RKO (cell line): ENCODE measurements around the gene LATS2.

ENCODE experiments used
- DNase-seq: peaks from one replicate; pipeline ENCODE4 v3.0.0-alpha.2; 2016; ENCODE audit warnings: low spot score

Gene LATS2

DNA sequence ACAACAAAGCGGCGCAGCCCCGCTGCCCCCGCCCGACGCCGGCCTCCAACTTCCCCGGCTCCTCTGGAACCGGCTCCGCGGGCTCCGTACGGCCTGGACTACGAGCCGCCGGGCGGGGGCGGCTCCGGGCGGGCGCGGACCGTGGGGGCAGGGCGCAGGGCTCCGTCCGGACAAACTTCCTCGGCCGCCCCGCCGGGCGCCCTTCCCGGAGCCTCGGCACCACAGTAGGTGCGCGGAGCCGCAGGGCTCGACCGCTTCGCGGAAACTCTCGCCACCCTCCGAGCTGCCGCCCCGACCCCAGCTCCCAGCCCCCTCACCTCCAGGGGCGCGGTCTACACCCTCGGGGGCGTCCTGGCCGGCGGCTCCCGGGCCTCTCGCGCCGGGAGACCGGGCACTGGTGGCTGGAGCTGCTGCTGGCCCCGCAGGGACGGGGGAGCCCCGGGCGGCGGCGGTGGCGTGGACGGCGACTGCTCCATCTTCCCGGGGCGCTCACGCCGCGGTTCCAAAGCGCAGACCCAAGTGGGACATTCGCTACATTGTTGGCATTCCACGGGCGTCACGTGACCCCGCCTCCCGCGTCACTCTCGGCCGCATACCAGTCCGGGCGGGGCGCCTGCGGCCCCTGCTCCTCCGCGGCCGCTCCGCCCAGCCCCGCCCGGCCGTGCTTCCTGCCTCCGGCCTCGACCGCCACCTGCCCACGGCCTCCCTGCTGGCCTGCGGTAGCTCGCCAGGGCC lies at the start of gene LATS2:
Gene LATS2 (minus strand): TSS at position 558 of the 735 bp plus-strand sequence. CDS start 15,560 bp downstream, outside the sequence.
- DNase-seq: peak; percentile 91

DNA sequence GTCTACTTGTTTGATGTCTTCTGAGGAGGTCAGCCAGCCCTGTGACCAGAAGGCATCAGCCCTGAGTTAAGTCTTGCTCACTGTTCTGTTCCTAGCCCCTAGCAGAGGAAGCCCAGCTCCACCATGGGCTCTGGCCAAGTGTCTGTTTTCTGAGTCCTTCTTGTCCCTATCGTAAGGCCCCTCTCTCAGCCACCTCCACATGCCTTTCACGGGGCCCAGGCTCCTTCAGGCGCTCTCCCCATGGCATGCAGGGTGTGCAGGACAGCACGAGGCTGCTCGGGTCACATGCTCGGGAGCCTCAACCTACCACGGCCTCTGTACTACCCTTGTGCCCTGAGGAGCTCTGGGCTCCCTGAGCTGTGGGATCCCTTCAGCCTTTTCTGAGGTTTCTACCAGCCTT lies 47.8 kb upstream of the LATS2 start:
- DNase-seq: no peak

DNA sequence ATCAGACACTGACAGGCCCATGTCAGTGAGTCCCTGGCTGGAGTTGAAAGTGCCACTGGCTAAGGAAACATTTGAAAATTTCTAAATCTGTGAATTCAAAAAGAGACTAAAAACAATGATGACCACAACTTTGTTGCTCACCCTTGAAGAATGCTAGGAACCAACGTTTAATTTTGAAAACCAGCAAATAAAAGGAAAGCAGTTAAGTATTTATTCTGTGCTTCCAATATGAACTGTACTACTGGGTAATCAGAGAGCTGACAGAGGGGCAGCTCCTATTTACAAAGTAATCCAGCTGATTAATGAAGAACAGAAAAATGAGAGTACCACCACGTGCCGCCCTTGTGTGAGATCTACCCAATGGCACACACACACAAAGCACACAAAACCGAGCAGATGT lies 44.7 kb upstream of the LATS2 start:
- DNase-seq: no peak

DNA sequence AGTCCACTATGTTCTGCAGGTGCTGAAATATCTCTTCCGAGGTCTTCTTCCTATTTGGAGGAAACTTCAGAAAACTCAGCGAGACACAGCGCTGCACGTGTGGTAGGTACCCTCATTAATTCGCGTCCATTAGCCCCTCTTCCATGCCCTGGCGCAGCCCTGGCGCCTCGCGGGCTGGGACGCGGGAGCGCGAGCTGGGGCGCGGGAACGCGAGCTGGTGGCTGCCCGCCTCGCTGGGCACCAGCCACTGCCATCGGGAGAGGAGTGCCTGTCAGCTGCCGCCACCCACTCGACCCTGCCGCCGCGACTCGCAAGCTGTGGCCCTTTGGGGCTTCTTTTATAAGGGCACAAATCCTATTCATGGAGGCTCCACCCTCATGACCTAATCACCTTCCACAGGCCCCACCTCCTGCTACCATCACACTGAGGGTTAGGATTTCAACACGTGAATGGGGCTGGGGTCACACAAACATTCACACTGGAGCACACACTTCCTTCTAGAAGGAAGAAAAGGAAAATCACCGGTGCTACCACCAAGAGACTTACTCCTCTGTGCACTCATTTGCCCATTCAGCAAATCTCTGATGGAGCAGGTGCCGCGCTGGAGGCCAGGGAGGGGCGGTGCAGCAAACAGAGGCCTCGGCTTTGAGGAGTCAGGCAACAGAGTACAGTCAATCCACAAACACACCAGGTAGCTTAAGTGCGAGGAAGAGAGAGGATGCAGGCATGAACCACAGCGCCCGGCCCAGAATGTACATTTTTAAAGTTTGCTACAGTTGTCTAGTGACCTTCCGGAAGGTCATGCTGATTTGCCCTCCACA lies 43.0 kb upstream of the LATS2 start:
- DNase-seq: no peak

DNA sequence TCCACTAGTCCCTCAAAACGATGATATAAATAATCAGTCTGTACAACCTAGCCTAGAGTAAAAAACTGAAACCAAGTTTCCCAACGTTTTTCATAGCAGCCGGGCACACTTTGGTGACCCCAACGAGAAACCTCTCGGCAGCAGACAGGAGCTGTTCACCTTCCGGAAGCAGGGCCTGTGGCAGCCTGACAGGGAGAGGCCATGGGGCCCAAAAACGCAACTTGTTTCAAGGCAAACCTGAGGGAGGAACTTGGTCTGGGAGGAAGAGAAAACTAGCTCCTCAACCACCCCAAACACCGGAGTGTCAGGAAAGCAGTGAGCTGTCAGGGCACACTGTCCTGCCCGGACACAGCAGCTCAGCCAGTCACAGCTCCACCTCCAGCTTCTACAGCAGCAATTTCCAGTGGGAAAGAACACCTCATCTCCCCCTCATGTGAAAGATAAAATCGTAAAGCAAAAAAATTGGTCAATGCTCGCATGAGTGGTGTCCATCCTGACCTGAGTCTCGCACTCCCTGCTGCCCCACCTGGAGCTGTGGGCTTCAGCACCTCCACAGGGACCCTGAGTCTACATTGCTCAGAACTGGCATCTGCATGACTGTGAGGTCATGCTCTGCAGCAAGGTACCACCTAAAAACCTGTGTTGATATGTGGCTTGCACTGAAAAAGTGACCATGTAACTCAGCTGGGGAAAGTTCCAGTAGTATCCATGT lies 40.6 kb upstream of the LATS2 start:
- no peak for DNase-seq

DNA sequence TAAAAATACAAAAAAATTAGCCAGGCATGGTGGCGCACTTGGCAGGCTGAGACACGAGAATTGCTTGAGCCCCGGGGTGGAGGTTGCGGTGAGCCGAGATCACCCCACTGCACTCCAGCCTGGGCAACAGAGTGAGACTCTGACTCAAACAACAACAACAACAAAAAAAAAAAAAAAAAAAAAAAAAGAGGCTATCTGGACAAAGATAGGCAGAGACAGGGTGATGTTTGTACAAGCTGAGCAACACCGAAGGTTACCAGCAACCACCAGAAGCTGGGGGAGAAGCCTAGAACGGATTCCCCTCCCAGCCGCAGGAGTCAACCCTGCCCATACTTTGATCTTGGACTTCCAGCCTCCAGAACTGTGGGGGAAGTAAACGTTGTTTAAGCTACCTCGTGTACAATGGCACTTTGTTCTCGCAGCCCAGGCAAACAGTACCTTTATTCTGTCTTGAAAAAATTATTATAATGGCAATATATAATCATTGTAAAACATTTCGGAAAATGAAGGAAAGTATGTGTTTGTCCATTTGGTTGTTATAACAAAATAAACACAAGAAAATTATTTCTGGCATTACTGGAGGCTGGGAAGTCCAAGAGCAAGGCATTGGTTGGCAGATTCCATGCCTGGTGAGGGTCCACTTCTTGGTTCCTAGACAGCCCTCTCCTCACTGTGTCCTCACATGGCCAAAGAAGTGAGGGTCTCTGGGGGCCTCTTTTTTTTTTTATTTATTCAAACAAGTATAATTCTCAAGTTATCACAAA lies 39.8 kb upstream of the LATS2 start:
- no peak for DNase-seq

DNA sequence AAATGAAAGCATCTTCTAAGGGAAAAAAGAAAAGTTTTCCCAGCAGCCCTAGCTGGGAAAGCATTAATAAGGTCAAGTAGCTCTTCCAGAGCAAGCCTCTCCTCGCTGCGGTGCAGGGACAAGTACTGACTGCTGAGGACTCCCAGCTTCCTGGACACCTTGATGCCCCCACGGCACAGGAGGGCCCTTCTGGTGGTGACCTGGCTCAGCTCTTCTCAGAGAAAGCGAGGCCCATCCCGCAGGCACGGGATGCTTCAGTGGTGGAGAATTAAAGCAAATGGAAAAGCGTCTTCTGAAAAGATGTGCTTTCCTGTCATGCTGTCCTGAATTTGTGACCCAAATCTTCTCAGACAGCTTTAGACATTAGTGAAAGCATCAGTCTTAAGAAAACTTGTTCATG lies 38.8 kb upstream of the LATS2 start:
- DNase-seq: no peak

DNA sequence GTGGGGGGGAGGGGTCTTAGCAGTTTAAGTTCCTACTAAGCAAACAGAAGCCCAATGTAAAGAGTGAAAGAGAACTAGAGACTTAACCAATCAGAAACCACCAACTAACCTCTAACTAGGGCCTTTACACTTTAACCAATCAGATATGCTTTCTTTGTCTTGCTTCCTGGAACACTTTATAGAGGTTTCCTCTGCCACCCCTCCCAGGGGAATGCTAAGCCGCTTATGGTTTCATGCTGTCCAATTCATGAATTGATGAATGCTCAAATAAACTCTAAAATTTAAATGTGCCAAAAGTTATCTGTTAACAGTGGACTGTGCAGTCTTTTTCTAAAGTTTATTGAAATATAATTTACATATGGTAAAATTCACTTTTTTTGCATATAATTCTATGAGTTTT lies 33.9 kb upstream of the LATS2 start:
- no peak for DNase-seq

DNA sequence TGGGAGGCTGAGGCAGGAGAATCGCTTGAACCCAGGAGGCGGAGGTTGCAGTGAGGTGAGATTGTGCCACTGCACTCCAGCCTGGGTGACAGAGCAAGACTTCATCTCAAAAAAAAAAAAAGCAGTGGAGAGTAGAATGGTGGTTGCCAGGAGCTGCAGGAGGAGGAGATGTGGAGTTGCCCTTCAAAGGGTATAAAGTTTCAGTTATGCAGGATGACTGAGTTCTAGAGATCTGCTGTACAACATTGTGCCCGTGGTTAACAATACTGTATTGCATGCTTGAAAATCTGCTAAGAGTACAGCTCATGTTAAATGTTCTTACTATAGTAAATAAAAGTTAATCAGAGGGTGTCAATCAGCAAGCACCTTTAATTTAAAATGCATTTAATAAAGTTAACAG lies 28.4 kb upstream of the LATS2 start:
- DNase-seq: no peak

DNA sequence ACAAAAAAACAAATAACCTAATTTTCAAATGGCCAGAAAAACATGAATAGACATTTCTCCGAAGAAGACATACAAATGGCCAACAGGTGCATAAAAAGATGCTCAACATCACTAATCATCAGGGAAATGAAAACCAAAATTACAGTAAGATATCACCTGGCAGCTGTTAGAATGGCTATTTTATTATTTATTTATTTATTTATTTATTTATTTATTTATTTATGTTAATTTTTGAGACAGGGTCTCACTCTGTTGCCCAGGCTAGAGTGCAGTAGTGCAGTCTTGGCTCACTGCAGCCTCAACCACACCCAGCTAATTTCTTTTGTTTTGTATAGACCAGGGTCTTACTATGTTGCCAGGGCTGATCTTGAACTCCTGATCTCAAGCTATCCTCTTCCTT lies 27.1 kb upstream of the LATS2 start:
- DNase-seq: no peak

DNA sequence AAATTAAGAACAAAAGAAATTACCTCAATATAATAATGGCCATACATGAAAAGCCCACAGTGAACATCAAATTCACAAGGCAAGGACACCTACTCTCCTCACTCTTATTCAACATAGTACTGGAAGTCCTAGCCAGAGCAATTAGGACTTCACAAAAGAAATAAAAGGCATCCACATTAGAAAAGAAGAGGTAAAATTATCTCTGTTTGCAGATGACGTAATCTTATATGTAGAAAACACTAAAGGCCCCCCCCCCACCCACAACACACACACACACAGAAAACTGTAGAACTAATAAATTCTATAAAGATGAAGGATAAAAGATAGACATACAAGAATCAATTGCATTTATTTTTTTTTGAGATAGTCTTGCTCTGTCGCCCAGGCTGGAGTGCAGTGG lies 25.5 kb upstream of the LATS2 start:
- DNase-seq: no peak

DNA sequence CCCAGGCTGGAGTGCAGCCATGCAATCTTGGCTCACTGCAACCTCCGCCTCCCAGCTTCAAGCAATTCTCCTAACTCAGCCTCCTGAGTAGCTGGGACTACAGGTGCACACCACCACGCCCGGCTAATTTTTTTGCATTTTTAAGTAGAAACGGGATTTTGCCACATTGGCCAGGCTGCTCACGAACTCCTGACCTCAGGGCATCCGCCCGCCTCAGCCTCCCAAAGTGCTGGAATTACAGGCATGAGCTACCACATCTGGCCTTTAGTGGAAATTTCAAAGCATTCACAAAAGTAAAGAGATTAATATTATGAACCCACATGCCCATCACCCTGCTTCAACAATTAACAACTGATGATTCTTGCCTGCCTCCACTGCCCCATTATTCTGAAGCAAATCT lies 20.5 kb upstream of the LATS2 start:
- DNase-seq: no peak

DNA sequence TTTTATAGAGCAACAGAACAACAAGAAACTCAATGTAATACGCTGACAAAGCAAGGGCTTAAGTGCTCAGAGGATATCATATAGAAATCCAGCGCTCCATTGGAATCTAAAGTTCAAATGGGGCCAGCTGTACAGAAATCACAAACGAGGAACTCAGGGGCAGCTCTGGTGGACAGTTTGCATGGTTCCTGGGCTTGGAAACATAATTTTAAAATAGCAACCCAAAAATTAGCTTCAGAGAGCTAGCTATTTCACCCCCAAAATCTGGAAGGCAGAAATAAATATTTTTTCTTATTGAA lies 19.2 kb upstream of the LATS2 start:
- no peak for DNase-seq

DNA sequence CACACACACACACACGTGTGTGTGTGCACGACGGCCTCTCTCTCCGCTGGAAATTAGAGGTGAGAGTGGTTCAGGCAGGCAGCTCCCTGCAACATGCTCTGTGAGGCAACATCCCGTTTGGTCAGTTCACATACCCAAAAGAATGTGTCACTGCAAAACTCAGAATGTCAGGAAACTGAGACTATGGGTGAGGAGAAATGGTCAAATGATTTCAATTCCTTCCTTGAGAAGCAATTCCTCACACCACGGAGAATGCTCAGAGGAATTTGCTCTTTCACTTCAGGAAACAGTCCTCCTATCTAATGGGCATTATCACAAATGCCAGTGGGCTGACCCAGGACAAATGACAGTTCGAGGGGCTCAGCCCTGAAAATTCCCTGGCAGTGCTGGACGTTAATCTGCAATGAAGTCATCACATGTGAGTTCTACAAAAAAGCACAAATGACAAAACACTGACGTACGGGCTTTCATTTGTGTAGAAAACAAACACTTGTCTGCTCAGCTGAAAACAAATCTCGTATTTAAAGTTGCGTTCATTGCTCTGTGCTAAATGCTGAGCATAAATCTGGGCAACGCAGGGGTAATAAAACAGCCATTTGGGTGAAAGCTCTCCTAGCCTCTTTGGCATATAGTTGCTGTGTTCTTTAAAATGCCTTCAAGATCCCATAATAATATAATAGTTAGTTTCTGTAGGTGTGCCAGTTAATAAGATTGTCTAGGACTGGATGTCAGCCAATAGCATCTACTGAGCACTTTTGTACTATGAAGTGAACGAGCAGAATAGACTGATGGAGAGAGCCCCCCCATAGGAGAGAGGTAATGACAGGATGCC lies 18.6 kb upstream of the LATS2 start:
- peak; percentile 65 for DNase-seq

DNA sequence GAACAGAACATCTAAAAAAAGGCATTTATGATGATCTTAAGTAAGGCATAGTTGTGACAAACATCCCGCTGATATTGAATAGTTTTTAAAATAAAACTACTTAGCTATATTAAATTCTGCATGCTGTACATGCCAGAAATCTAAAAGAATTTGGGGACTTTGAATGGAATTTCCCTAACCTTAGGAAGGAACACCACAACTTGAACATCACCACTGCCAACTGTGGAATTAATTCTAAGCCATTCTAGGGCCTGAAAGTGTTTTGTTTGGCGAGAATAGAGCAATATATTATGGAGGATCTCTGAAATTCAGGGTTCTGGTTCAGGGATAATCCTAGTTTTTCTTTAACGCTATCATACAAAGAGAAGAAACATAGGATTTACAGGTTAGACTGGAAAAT lies 17.8 kb upstream of the LATS2 start:
- DNase-seq: no peak

DNA sequence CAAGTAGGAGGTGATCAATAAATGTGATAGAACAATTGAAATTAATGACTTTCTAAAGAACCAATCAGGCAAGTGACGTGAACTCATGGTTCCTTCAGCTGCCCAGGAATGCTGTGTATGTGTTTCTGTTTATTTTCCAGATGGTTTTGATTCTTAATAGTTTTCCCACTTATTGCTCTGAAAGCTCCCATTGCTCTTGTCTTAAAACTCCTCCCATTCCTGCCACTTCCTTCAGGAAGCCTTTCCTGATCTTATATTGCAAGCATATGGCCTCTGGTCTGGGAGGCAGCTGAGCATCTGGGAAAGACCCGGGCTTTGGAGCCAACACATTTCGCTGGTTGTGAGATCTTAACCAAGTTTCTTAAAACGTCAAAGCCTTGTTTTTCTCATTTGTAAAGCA lies 17.1 kb upstream of the LATS2 start:
- DNase-seq: no peak

DNA sequence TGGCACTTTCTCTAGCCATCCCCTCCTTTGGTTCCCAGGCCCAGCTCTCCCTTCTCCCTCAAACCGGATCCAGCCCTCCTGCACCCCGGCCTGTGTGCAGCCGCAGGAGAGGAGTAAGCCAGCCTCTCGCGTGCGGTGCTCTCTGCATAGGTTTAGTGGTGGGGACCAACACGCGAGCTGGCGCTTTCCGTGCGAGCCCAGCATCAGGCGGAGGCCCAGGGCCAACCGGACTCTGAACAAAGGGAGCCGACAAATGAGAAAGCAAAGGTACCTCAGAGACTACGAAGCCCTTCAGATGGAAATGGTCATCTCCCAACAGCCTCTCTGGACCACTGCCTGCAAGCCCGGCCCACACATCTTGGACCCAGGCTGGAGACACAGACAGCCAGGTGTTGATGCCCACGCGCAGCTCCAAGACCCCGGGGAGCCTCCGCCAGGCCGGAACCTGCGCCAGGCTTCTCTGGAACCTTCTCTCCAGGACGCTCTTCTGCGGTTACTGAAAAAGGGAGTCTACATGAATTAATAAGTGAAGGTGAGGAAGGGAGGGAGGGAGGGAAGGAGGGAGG lies 16.5 kb upstream of the LATS2 start:
- no peak for DNase-seq

DNA sequence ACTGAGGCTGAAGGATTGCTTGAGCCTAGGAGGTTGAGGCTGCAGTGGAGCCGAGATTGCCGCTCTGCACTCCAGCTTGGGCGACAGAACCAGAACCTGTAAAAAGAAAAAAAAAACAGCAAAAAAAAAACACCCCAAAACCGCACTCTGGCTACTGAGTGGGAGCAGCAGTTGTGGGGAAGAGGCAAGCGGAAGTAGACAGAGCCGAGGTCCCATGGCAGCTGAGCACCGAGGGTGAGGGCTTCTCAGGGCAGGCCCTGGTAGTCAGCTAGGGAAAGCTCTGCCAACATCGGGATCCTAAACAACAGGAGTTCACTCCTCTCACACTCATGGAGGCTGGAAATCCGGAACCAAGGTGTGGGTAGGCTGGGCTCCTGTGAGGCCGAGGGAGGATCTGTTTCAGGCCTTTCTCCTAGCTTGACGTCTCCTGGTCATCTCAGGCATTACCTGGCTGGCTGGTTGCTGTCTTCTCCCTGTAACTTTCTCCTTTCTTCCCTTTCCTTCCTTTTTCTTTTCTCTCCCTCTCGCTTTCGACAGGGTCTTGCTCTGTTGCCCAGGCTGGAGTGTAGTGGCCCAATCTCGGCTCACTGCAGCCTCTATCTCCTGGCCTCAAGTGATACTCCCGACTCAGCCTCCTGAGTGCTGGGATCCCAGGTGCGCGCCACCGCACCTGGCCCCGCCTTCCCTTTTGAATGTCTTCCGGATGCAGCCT lies 15.8 kb upstream of the LATS2 start:
- DNase-seq: no peak

DNA sequence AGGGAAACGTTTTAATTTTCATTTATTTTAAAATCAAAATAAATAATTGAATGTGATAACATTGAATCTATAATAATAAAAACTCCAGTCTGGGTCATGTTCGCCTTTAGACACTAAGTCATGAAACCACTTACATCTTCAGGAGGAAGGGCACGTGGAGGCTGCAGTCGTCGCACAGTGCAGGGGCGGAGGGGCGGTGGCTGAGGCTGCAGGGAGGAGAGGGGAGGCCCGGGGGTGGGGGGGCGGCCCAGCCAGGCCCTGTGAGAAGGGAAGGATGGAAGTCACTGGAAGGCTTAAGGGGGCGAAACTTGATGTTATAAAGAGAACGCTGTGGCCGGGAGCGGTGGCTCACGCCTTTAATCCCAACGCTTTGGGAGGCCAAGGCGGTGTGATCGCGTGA lies 14.9 kb upstream of the LATS2 start:
- no peak for DNase-seq
